22Rv1 (cell line): ENCODE results near the gene SOCS6.

Source experiments
- H3K27ac ChIP-seq: fragments of 450-650 bp; 2 replicates; pipeline ENCODE4 v1.5.1; 2017
- CTCF ChIP-seq: fragments of 450-650 bp; IDR thresholded peaks from 2 replicates; pipeline ENCODE4 v1.5.1; 2017; ENCODE audit warnings: mild to moderate bottlenecking
- ZFX ChIP-seq: fragments of 450-650 bp; IDR thresholded peaks from 2 replicates; pipeline ENCODE4 v1.6.1; 2017; ENCODE audit warnings: antibody characterized with exemption, borderline replicate concordance

The SOCS6 gene

GRCh38 chr18:70290482-70291294 is 1.8 kb downstream of the SOCS6 start:
- H3K27ac ChIP-seq = no peak overlapping the region
- TF ChIP-seq ZFX (no peak), CTCF (no peak)

GRCh38 chr18:70291295-70291574 is 2.4 kb downstream of the SOCS6 start:
- no peak overlapping the region for H3K27ac ChIP-seq
- TF ChIP-seq ZFX = no peak
- TF ChIP-seq CTCF = no peak

- TF ChIP-seq ZFX (no peak), CTCF (no peak)
- H3K27ac ChIP-seq = no peak overlapping the region
Measured at GRCh38 chr18:70292628-70293027, 3.8 kb downstream of the SOCS6 start.

- no peak overlapping the region for H3K27ac ChIP-seq
- no peak for TF ChIP-seq ZFX
- TF ChIP-seq CTCF = no peak
Measured at GRCh38 chr18:70293166-70293565, 4.3 kb downstream of the SOCS6 start.

- no peak overlapping the region for H3K27ac ChIP-seq
- TF ChIP-seq ZFX = no peak
- TF ChIP-seq CTCF = no peak
Measured at GRCh38 chr18:70294471-70295191, 5.8 kb downstream of the SOCS6 start.

- no peak overlapping the region for H3K27ac ChIP-seq
- TF ChIP-seq ZFX (no peak), CTCF (no peak)
Measured at GRCh38 chr18:70295192-70296188, 6.6 kb downstream of the SOCS6 start.
